ENCODE data around the gene PAQR8.
"Not testable (repeated sequence)": the region's sequence is repeated elsewhere in the genome, so short reads cannot be mapped to it uniquely, and the experiment has no call there.

PAQR8 gene

GRCh38 chr6:52411911-52412310 lies 50.0 kb downstream of the PAQR8 start:
- DNase-seq (ENCODE audit: low spot score) = no peak

GRCh38 chr6:52415333-52415732 lies 53.4 kb downstream of the PAQR8 start:
- DNase-seq (ENCODE audit: low spot score) = no peak

- DNase-seq (ENCODE audit: low spot score) = no peak
These were observed 54.1 kb downstream of the PAQR8 start for GRCh38 chr6:52415917-52416628.

GRCh38 chr6:52416629-52417151 lies 54.7 kb downstream of the PAQR8 start:
- DNase-seq (ENCODE audit: low spot score) = peak; percentile 54

GRCh38 chr6:52417675-52418111 lies 55.7 kb downstream of the PAQR8 start:
- no peak for DNase-seq (ENCODE audit: low spot score)

GRCh38 chr6:52418606-52419005 lies 56.7 kb downstream of the PAQR8 start:
- no peak for DNase-seq (ENCODE audit: low spot score)

GRCh38 chr6:52419809-52420667 lies 58.1 kb downstream of the PAQR8 start, which contains the start of gene EFHC1:
TSS of gene EFHC1 (plus strand) at chr6:52420342. CDS start at chr6:52420411, 69 bp downstream.
- DNase-seq (ENCODE audit: low spot score) = peak; percentile 96

GRCh38 chr6:52420668-52421358 lies 58.9 kb downstream of the PAQR8 start:
- DNase-seq (ENCODE audit: low spot score) = no peak

GRCh38 chr6:52422156-52422555 lies 60.2 kb downstream of the PAQR8 start:
- DNase-seq (ENCODE audit: low spot score) = no peak

- no peak for DNase-seq (ENCODE audit: low spot score)
These were observed 61.5 kb downstream of the PAQR8 start for GRCh38 chr6:52423448-52423847.

GRCh38 chr6:52423971-52424381 lies 62.0 kb downstream of the PAQR8 start:
- no peak for DNase-seq (ENCODE audit: low spot score)

GRCh38 chr6:52424513-52424912 lies 62.6 kb downstream of the PAQR8 start:
- no peak for DNase-seq (ENCODE audit: low spot score)

GRCh38 chr6:52426667-52427066 lies 64.7 kb downstream of the PAQR8 start:
- no peak for DNase-seq (ENCODE audit: low spot score)

GRCh38 chr6:52433294-52433693 lies 71.3 kb downstream of the PAQR8 start:
- not testable (repeated sequence) for DNase-seq (ENCODE audit: low spot score)

GRCh38 chr6:52435345-52435744 lies 73.4 kb downstream of the PAQR8 start:
- no peak for DNase-seq (ENCODE audit: low spot score)

- DNase-seq (ENCODE audit: low spot score) = no peak
These were observed 77.0 kb downstream of the PAQR8 start for GRCh38 chr6:52438926-52439325.

GRCh38 chr6:52454556-52454955 lies 92.6 kb downstream of the PAQR8 start:
- DNase-seq (ENCODE audit: low spot score) = no peak

GRCh38 chr6:52457096-52457495 lies 95.1 kb downstream of the PAQR8 start:
- DNase-seq (ENCODE audit: low spot score) = no peak

Measured in globus pallidus (tissue), 1 donor.